Measurements from ENCODE around the gene LRWD1. TPM values are rescaled to one million over a fixed set of nuclear protein-coding genes. Genes with fewer than 3 reads are reported as not detected.

The LRWD1 gene
- total and polyA plus RNA-seq, 2 of the 13 experiments (the other 11 are each of a cell fraction or from before 2014, with no cell fraction given) = 8.5 to 16.3 TPM

GRCh38 chr7:102424129-102424551 lies 40.6 kb upstream of the LRWD1 start:
- no peak overlapping the region for H3K27ac ChIP-seq (ENCODE audit: extremely low read length, insufficient read depth, low read length)
- H3K4me3 ChIP-seq (replicated peaks in 1 of 3; ENCODE audit: insufficient read depth in 1 of 3, low read depth in 2 of 3, low read length in 3 of 3) = no peak overlapping the region
- H3K4me1 ChIP-seq (ENCODE audit: insufficient read depth, low read length) = no peaks in the 10 kb centered on the region
- no peaks in the 10 kb centered on the region for H3K79me2 ChIP-seq (ENCODE audit: insufficient read depth, low read length)
- WGBS (ENCODE audit: low lambda C conversion rate) = 84% methylated on average over 4 of the region's 12 CpGs
- no peak for TF ChIP-seq ZNF891 (CRISPR knock-in tag; IDR thresholded peaks at IDR 0.05)
- peak; percentile 51 for TF ChIP-seq AGO2 (optimal IDR thresholded peaks at IDR 0.05; ENCODE audit: low read depth, low read length)
- ATAC-seq (no peak), FAIRE-seq (no peak), DNase-seq (ENCODE audit: low spot score) (no peak)
- no peak overlapping the region for H3K4me2 ChIP-seq (ENCODE audit: low read depth, low read length)
- no peaks in the 10 kb centered on the region for H4K20me1 ChIP-seq (ENCODE audit: insufficient read depth, low read length)
- H3K9ac ChIP-seq (ENCODE audit: insufficient read depth, low read depth, low read length) = no peak overlapping the region
- CTCF ChIA-PET (ENCODE audit: low intra/inter-chr PET ratio, low total read pairs) = no interaction called here
- H2AFZ ChIP-seq (ENCODE audit: low read length) = no peak overlapping the region
- peaks cover 24 to 68% of the 10 kb centered on the region in 2 experiments for H3K36me3 ChIP-seq (replicated peaks in 1 of 2; ENCODE audit: control insufficient read depth in 1 of 2, insufficient read depth in 2 of 2, low read length in 2 of 2)
- no peaks in the 10 kb centered on the region for H3K9me3 ChIP-seq (ENCODE audit: low read length)
- no peaks in the 10 kb centered on the region for H3K27me3 ChIP-seq (ENCODE audit: control insufficient read depth in 1 of 2, insufficient read depth in 2 of 2, low read length in 2 of 2)
- POLR2A ChIA-PET = no interaction called here
- BruUV-seq (replicated peaks) = no TSS peak
- in situ Hi-C loops (cut with HindIII; ENCODE audit: extremely low pct_ligation_motif_present, low pct_unique_long_range_greater_than_20kb) = no loop called here
- intact Hi-C loops (cut with micrococcal nuclease; ENCODE audit: unreplicated experiment) = no loop called here

- H3K4me1 ChIP-seq (ENCODE audit: insufficient read depth, low read length) = no peaks in the 10 kb centered on the region
- no peak overlapping the region for H3K9ac ChIP-seq (ENCODE audit: insufficient read depth, low read depth, low read length)
- intact Hi-C loops (cut with micrococcal nuclease; ENCODE audit: unreplicated experiment) (no loop called here), in situ Hi-C loops (cut with HindIII; ENCODE audit: extremely low pct_ligation_motif_present, low pct_unique_long_range_greater_than_20kb) (no loop called here)
- DNase-seq (ENCODE audit: low spot score) (no peak), ATAC-seq (no peak), FAIRE-seq (no peak)
- H3K9me3 ChIP-seq (ENCODE audit: low read length) = no peaks in the 10 kb centered on the region
- H3K27ac ChIP-seq (ENCODE audit: extremely low read length, insufficient read depth, low read length) = no peak overlapping the region
- H3K4me3 ChIP-seq (replicated peaks in 1 of 3; ENCODE audit: insufficient read depth in 1 of 3, low read depth in 2 of 3, low read length in 3 of 3) = no peak overlapping the region
- H4K20me1 ChIP-seq (ENCODE audit: insufficient read depth, low read length) = no peaks in the 10 kb centered on the region
- ChIA-PET CTCF (ENCODE audit: low intra/inter-chr PET ratio, low total read pairs) (no interaction called here), POLR2A (no interaction called here)
- BruUV-seq (replicated peaks) = no TSS peak
- WGBS (ENCODE audit: low lambda C conversion rate) = 89% methylated on average over 8 of the region's 13 CpGs
- H3K36me3 ChIP-seq (replicated peaks in 1 of 2; ENCODE audit: control insufficient read depth in 1 of 2, insufficient read depth in 2 of 2, low read length in 2 of 2) = peaks cover 24 to 61% of the 10 kb centered on the region in 2 experiments
- H3K4me2 ChIP-seq (ENCODE audit: low read depth, low read length) = no peak overlapping the region
- H3K27me3 ChIP-seq (ENCODE audit: control insufficient read depth in 1 of 2, insufficient read depth in 2 of 2, low read length in 2 of 2) = no peaks in the 10 kb centered on the region
- no peaks in the 10 kb centered on the region for H3K79me2 ChIP-seq (ENCODE audit: insufficient read depth, low read length)
- no peak overlapping the region for H2AFZ ChIP-seq (ENCODE audit: low read length)
- TF ChIP-seq RBM22 (optimal IDR thresholded peaks at IDR 0.05; ENCODE audit: low read length) (peak; percentile 37), ZNF704 (CRISPR knock-in tag; IDR thresholded peaks at IDR 0.05; ENCODE audit: borderline replicate concordance) (no peak), KLF15 (CRISPR knock-in tag; IDR thresholded peaks at IDR 0.05; ENCODE audit: borderline replicate concordance) (no peak), ZNF260 (CRISPR knock-in tag; IDR thresholded peaks at IDR 0.05; ENCODE audit: borderline replicate concordance, low read depth) (no peak), ELF3 (CRISPR knock-in tag; IDR thresholded peaks at IDR 0.05) (no peak)
These were observed 40.0 kb upstream of the LRWD1 start for GRCh38 chr7:102424787-102425218.
